OCI-LY7 (cell line): ENCODE results near the gene ULK4. TPM values are rescaled to one million over a fixed set of nuclear protein-coding genes. Genes with fewer than 3 reads are reported as not detected.
"Not testable (repeated sequence)": the region's sequence is repeated elsewhere in the genome, so short reads cannot be mapped to it uniquely, and the experiment has no call there.

Experiments used
- BruUV-seq: library from RNA; stranded (reverse); fragments of 400-500 nt; replicated peaks from 2 replicates; lab custom pipeline; 2021; lab: Mats Ljungman, UMichigan
- CTCF ChIA-PET: fragments of 300-600 bp; sonication (Branson Sonifier 250); formaldehyde crosslinking; loops from one replicate; lab custom pipeline; 2022; ENCODE audit warnings: antibody characterized with exemption; ENCODE audit not compliant: unreplicated experiment; lab: Charles Lee
- POLR2A ChIA-PET: fragments of 300-600 bp; sonication (Branson Sonifier 250); formaldehyde crosslinking; loops from one replicate; lab custom pipeline; 2022; ENCODE audit warnings: antibody characterized with exemption; lab: Charles Lee
- DNase-seq: peaks from one replicate; pipeline ENCODE4 v3.0.0-alpha.2; 2015; ENCODE audit warnings: low spot score
- H2AFZ ChIP-seq: fragments of 200-600 bp; sonication (generic), shearing (Covaris generic); 2 replicates; pipeline ENCODE4 v1.6.1; 2014; ENCODE audit warnings: mild to moderate bottlenecking, antibody characterized with exemption, low read length, moderate library complexity
- H3K27ac ChIP-seq: fragments of 200-600 bp; sonication (generic); 2 replicates; pipeline ENCODE4 v1.5.1; 2014; ENCODE audit warnings: mixed run types, low read depth, mild to moderate bottlenecking, moderate library complexity, low read length, inconsistent platforms; ENCODE audit not compliant: poor library complexity, severe bottlenecking
- H3K36me3 ChIP-seq: fragments of 200-600 bp; sonication (generic); 2 replicates; pipeline ENCODE4 v1.6.1; 2014; ENCODE audit warnings: mild to moderate bottlenecking, antibody characterized with exemption, low read length, moderate library complexity, mixed read lengths; ENCODE audit not compliant: insufficient read depth
- H3K4me1 ChIP-seq: fragments of 200-600 bp; sonication (generic); 2 replicates; pipeline ENCODE4 v1.5.1; 2014; ENCODE audit warnings: mild to moderate bottlenecking, low read length; ENCODE audit not compliant: insufficient read depth, poor library complexity, severe bottlenecking
- H3K4me2 ChIP-seq: fragments of 200-600 bp; sonication (generic); 2 replicates; pipeline ENCODE4 v1.6.1; 2014; ENCODE audit warnings: mild to moderate bottlenecking, low read length
- H3K4me3 ChIP-seq: fragments of 200-600 bp; sonication (generic); 2 replicates; pipeline ENCODE4 v1.5.1; 2014; ENCODE audit warnings: mild to moderate bottlenecking, low read depth, low read length; ENCODE audit not compliant: poor library complexity, severe bottlenecking
- H3K79me2 ChIP-seq: fragments of 200-600 bp; sonication (generic); 2 replicates; pipeline ENCODE4 v1.6.1; 2016; ENCODE audit warnings: low read depth, mild to moderate bottlenecking, low read length, moderate library complexity, mixed read lengths; ENCODE audit not compliant: insufficient read depth
- H3K9me2 ChIP-seq: fragments of 200-600 bp; sonication (generic); 2 replicates; pipeline ENCODE4 v1.6.1; 2016; ENCODE audit warnings: mild to moderate bottlenecking, low read length, mixed read lengths; ENCODE audit not compliant: insufficient read depth
- H3K9me3 ChIP-seq: fragments of 200-600 bp; sonication (generic); 2 replicates; pipeline ENCODE4 v1.6.1; 2014; ENCODE audit warnings: mild to moderate bottlenecking, mixed run types, low read length, mixed read lengths
- H4K20me1 ChIP-seq: fragments of 200-600 bp; sonication (generic); 2 replicates; pipeline ENCODE4 v1.6.1; 2014; ENCODE audit warnings: mild to moderate bottlenecking, antibody characterized with exemption, low read length, moderate library complexity, mixed read lengths; ENCODE audit not compliant: insufficient read depth
- CTCF ChIP-seq: fragments of 200-600 bp; sonication (generic); conservative IDR thresholded peaks from 2 replicates; pipeline ENCODE4 v1.5.1; 2014; ENCODE audit warnings: mild to moderate bottlenecking, antibody characterized with exemption, low read length, moderate library complexity, mixed read lengths
- EZH2phosphoT487 ChIP-seq: fragments of 200-600 bp; sonication (generic); IDR thresholded peaks from 2 replicates; pipeline ENCODE4 v1.6.1; 2018; ENCODE audit warnings: low read depth, borderline replicate concordance, mild to moderate bottlenecking, mixed run types, antibody characterized with exemption, low read length, moderate library complexity, mixed read lengths
- intact Hi-C: fragments of 100-400 bp; cut with micrococcal nuclease; formaldehyde crosslinking; loops from one replicate; pipeline ENCODE4 v1.10.0; 2022; ENCODE audit not compliant: unreplicated experiment
- total RNA-seq, 2 experiments: library from RNA; depleted of rRNA in 1 of 2; stranded (reverse); fragments of >200 nt in 1 of 2; shearing (Covaris generic) in 1 of 2; gene quantifications; 2 replicates each; pipeline ENCODE4 v1.2.3, GENCODE V29; 2014 to 2022

The ULK4 gene
- total RNA-seq, 2 experiments from 2014 or later, result 18.9 to 21.0 TPM

- H3K4me1 ChIP-seq, H3K79me2 ChIP-seq, H4K20me1 ChIP-seq, CTCF ChIA-PET, DNase-seq, H2AFZ ChIP-seq, H3K27ac ChIP-seq, BruUV-seq, H3K4me2 ChIP-seq, POLR2A ChIA-PET, H3K36me3 ChIP-seq, H3K9me2 ChIP-seq, H3K4me3 ChIP-seq, intact Hi-C loops, H3K9me3 ChIP-seq: not testable (repeated sequence)
These were observed 15.5 kb upstream of the ULK4 start for GRCh38 chr3:41977401-41977800.

- no peak for DNase-seq
- Histone ChIP-seq H3K36me3 (no peaks in the 10 kb centered on the region), H3K27ac (no peak overlapping the region), H3K4me3 (no peak overlapping the region), H3K9me3 (no peaks in the 10 kb centered on the region), H3K4me2 (no peak overlapping the region), H3K9me2 (no peaks in the 10 kb centered on the region), H2AFZ (no peak overlapping the region), H3K4me1 (no peaks in the 10 kb centered on the region), H3K79me2 (no peaks in the 10 kb centered on the region), H4K20me1 (no peaks in the 10 kb centered on the region)
- ChIA-PET CTCF (no interaction called here), POLR2A (interaction anchor here (0.7 kb wide), 2 partner anchors 739 to 1442 kb away, joined by 3 to 4 read pairs; no protein-coding TSS in a partner anchor)
- no peak for TF ChIP-seq CTCF
- TF ChIP-seq EZH2phosphoT487, result no peak
- no TSS peak for BruUV-seq
- intact Hi-C loops, result no loop called here
These were observed 13.7 kb upstream of the ULK4 start for GRCh38 chr3:41975416-41976103.

- POLR2A ChIA-PET, result no interaction called here
- intact Hi-C loops, result no loop called here
- BruUV-seq, result no TSS peak
These were observed 12.3 kb upstream of the ULK4 start for GRCh38 chr3:41974223-41974622.

More at GRCh38 chr3:41974223-41974622, 12.3 kb upstream of the ULK4 start:
- no peaks in the 10 kb centered on the region for H3K36me3 ChIP-seq
- no peaks in the 10 kb centered on the region for H3K9me2 ChIP-seq
- H3K9me3 ChIP-seq, result no peaks in the 10 kb centered on the region
- CTCF ChIA-PET, result no interaction called here
- H4K20me1 ChIP-seq, result no peaks in the 10 kb centered on the region
- DNase-seq, result no peak
- H3K4me1 ChIP-seq, result no peaks in the 10 kb centered on the region
- no peak overlapping the region for H3K4me3 ChIP-seq
- no peaks in the 10 kb centered on the region for H3K79me2 ChIP-seq
- no peak overlapping the region for H2AFZ ChIP-seq
- TF ChIP-seq CTCF (no peak), EZH2phosphoT487 (no peak)
- H3K4me2 ChIP-seq, result no peak overlapping the region
- H3K27ac ChIP-seq, result no peak overlapping the region
